HEK293 (cell line): ENCODE data around the gene MT1HL1.

Experiments
- GFI1B ChIP-seq: fragments of 450-650 bp; formaldehyde crosslinking; IDR thresholded peaks from 2 replicates; pipeline ENCODE4 v1.5.1; 2016; ENCODE audit warnings: missing biosample characterization, missing genetic modification characterization
- GLIS2 ChIP-seq: fragments of 450-650 bp; formaldehyde crosslinking; IDR thresholded peaks from 2 replicates; pipeline ENCODE4 v1.5.1; 2016; ENCODE audit warnings: missing biosample characterization, missing genetic modification characterization
- HIC1 ChIP-seq: fragments of 450-650 bp; formaldehyde crosslinking; IDR thresholded peaks from 2 replicates; pipeline ENCODE4 v1.5.1; 2016; ENCODE audit warnings: missing biosample characterization, missing genetic modification characterization
- MYNN ChIP-seq: fragments of 450-650 bp; formaldehyde crosslinking; IDR thresholded peaks from 2 replicates; pipeline ENCODE4 v1.5.1; 2016; ENCODE audit warnings: missing biosample characterization, missing genetic modification characterization, borderline replicate concordance
- OSR2 ChIP-seq: fragments of 450-650 bp; formaldehyde crosslinking; IDR thresholded peaks from 2 replicates; pipeline ENCODE4 v1.5.1; 2016; ENCODE audit warnings: missing biosample characterization, missing genetic modification characterization
- PATZ1 ChIP-seq: fragments of 450-650 bp; formaldehyde crosslinking; IDR thresholded peaks from 2 replicates; pipeline ENCODE4 v1.5.1; 2016; ENCODE audit warnings: missing biosample characterization, missing genetic modification characterization
- TCF7L2 ChIP-seq: IDR thresholded peaks from 2 replicates; pipeline ENCODE4 v1.6.1; 2011; ENCODE audit warnings: low read depth, mild to moderate bottlenecking, inconsistent platforms, low read length, moderate library complexity, borderline replicate concordance
- ZBTB21 ChIP-seq: fragments of 450-650 bp; formaldehyde crosslinking; IDR thresholded peaks from 2 replicates; pipeline ENCODE4 v1.5.1; 2017; ENCODE audit warnings: missing biosample characterization, missing genetic modification characterization
- ZBTB44 ChIP-seq: fragments of 450-650 bp; IDR thresholded peaks from 2 replicates; pipeline ENCODE4 v1.5.1; 2018; ENCODE audit warnings: missing biosample characterization, mild to moderate bottlenecking, missing genetic modification characterization
- ZBTB48 ChIP-seq: fragments of 450-650 bp; formaldehyde crosslinking; IDR thresholded peaks from 2 replicates; pipeline ENCODE4 v1.5.1; 2016; ENCODE audit warnings: missing biosample characterization, missing genetic modification characterization
- ZBTB7A ChIP-seq: fragments of 450-650 bp; formaldehyde crosslinking; IDR thresholded peaks from 2 replicates; pipeline ENCODE4 v1.5.1; 2016; ENCODE audit warnings: low read depth, missing biosample characterization, missing genetic modification characterization
- ZEB2 ChIP-seq: fragments of 450-650 bp; formaldehyde crosslinking; IDR thresholded peaks from 2 replicates; pipeline ENCODE4 v1.5.1; 2016; ENCODE audit warnings: missing biosample characterization, missing genetic modification characterization
- ZIC2 ChIP-seq: fragments of 450-650 bp; formaldehyde crosslinking; IDR thresholded peaks from 2 replicates; pipeline ENCODE4 v1.5.1; 2016; ENCODE audit warnings: missing biosample characterization, missing genetic modification characterization
- ZNF146 ChIP-seq: fragments of 450-650 bp; formaldehyde crosslinking; IDR thresholded peaks from 2 replicates; pipeline ENCODE4 v1.5.1; 2016; ENCODE audit warnings: missing biosample characterization, missing genetic modification characterization
- ZNF24 ChIP-seq: fragments of 450-650 bp; formaldehyde crosslinking; IDR thresholded peaks from 2 replicates; pipeline ENCODE4 v1.5.1; 2016; ENCODE audit warnings: missing biosample characterization, missing genetic modification characterization
- ZNF248 ChIP-seq: fragments of 450-650 bp; formaldehyde crosslinking; IDR thresholded peaks from 2 replicates; pipeline ENCODE4 v1.5.1; 2017; ENCODE audit warnings: missing biosample characterization, missing genetic modification characterization
- ZNF26 ChIP-seq: fragments of 450-650 bp; formaldehyde crosslinking; IDR thresholded peaks from 2 replicates; pipeline ENCODE4 v1.5.1; 2016; ENCODE audit warnings: missing biosample characterization, missing genetic modification characterization
- ZNF266 ChIP-seq: fragments of 450-650 bp; formaldehyde crosslinking; IDR thresholded peaks from 2 replicates; pipeline ENCODE4 v1.5.1; 2016; ENCODE audit warnings: missing biosample characterization, missing genetic modification characterization, low read depth
- ZNF292 ChIP-seq: fragments of 450-650 bp; formaldehyde crosslinking; IDR thresholded peaks from 2 replicates; pipeline ENCODE4 v1.5.1; 2016; ENCODE audit warnings: low read depth, missing biosample characterization, missing genetic modification characterization, borderline replicate concordance
- ZNF311 ChIP-seq: fragments of 450-650 bp; formaldehyde crosslinking; IDR thresholded peaks from 2 replicates; pipeline ENCODE4 v1.5.1; 2017; ENCODE audit warnings: missing biosample characterization, missing genetic modification characterization, borderline replicate concordance
- ZNF335 ChIP-seq: fragments of 450-650 bp; formaldehyde crosslinking; conservative IDR thresholded peaks from 2 replicates; pipeline ENCODE4 v1.5.1; 2016; ENCODE audit warnings: missing biosample characterization, missing genetic modification characterization
- ZNF350 ChIP-seq: fragments of 450-650 bp; formaldehyde crosslinking; IDR thresholded peaks from 2 replicates; pipeline ENCODE4 v1.5.0; 2017; ENCODE audit warnings: missing biosample characterization, mild to moderate bottlenecking, missing genetic modification characterization
- ZNF366 ChIP-seq: fragments of 450-650 bp; formaldehyde crosslinking; conservative IDR thresholded peaks from 2 replicates; pipeline ENCODE4 v1.5.1; 2016; ENCODE audit warnings: missing biosample characterization, missing genetic modification characterization
- ZNF433 ChIP-seq: fragments of 450-650 bp; formaldehyde crosslinking; IDR thresholded peaks from 2 replicates; pipeline ENCODE4 v1.5.1; 2016; ENCODE audit warnings: missing biosample characterization, missing genetic modification characterization, low read depth
- ZNF501 ChIP-seq: fragments of 450-650 bp; formaldehyde crosslinking; IDR thresholded peaks from 2 replicates; pipeline ENCODE4 v1.5.1; 2016; ENCODE audit warnings: missing biosample characterization, missing genetic modification characterization
- ZNF555 ChIP-seq: fragments of 450-650 bp; formaldehyde crosslinking; conservative IDR thresholded peaks from 2 replicates; pipeline ENCODE4 v1.5.1; 2017; ENCODE audit warnings: missing biosample characterization, mild to moderate bottlenecking, missing genetic modification characterization, inconsistent platforms
- ZNF580 ChIP-seq: fragments of 450-650 bp; formaldehyde crosslinking; IDR thresholded peaks from 2 replicates; pipeline ENCODE4 v1.5.1; 2016; ENCODE audit warnings: missing biosample characterization, missing genetic modification characterization
- ZNF600 ChIP-seq: fragments of 450-650 bp; formaldehyde crosslinking; IDR thresholded peaks from 2 replicates; pipeline ENCODE4 v1.5.1; 2016; ENCODE audit warnings: missing biosample characterization, missing genetic modification characterization
- ZNF660 ChIP-seq: fragments of 450-650 bp; IDR thresholded peaks from 2 replicates; pipeline ENCODE4 v1.5.1; 2018; ENCODE audit warnings: missing biosample characterization, mild to moderate bottlenecking, missing genetic modification characterization
- ZNF692 ChIP-seq: fragments of 450-650 bp; formaldehyde crosslinking; IDR thresholded peaks from 2 replicates; pipeline ENCODE4 v1.5.1; 2016; ENCODE audit warnings: missing biosample characterization, missing genetic modification characterization
- ZNF701 ChIP-seq: fragments of 450-650 bp; formaldehyde crosslinking; IDR thresholded peaks from 2 replicates; pipeline ENCODE4 v1.5.1; 2016; ENCODE audit warnings: missing biosample characterization, missing genetic modification characterization
- ZSCAN30 ChIP-seq: fragments of 450-650 bp; IDR thresholded peaks from 2 replicates; pipeline ENCODE4 v1.5.1; 2018; ENCODE audit warnings: missing biosample characterization, mild to moderate bottlenecking, missing genetic modification characterization, moderate library complexity

The MT1HL1 gene

GRCh38 chr1:237032029-237032428, 27.8 kb upstream of the MT1HL1 start (continued):
- TF ChIP-seq ZNF26 (tag by site-specific recombination) (no peak), ZNF335 (tag by site-specific recombination) (peak; percentile 44; the same call in 1 of the 2 replicates), ZBTB44 (tag by site-specific recombination) (no peak), ZNF701 (tag by site-specific recombination) (no peak), ZBTB48 (tag by site-specific recombination) (peak; percentile 87), ZNF433 (no peak), ZBTB7A (tag by site-specific recombination) (no peak), ZNF146 (tag by site-specific recombination) (no peak), ZNF292 (tag by site-specific recombination) (no peak), GLIS2 (tag by site-specific recombination) (peak; percentile 51), ZIC2 (tag by site-specific recombination) (peak; percentile 92), ZSCAN30 (tag by site-specific recombination) (no peak), MYNN (tag by site-specific recombination) (no peak), ZNF366 (tag by site-specific recombination) (no peak), ZNF311 (tag by site-specific recombination) (no peak), ZNF266 (tag by site-specific recombination) (no peak), ZNF501 (no peak), ZNF692 (tag by site-specific recombination) (no peak), PATZ1 (tag by site-specific recombination) (0 out of 2 replicates have a peak, but pooled peaks have one; percentile 30), TCF7L2 (no peak), OSR2 (tag by site-specific recombination) (no peak), ZNF248 (tag by site-specific recombination) (no peak), ZNF660 (tag by site-specific recombination) (peak; percentile 72; the same call in 1 of the 2 replicates), ZNF600 (peak; percentile 92), ZBTB21 (tag by site-specific recombination) (peak; percentile 34; the same call in 1 of the 2 replicates), ZNF580 (tag by site-specific recombination) (no peak), HIC1 (tag by site-specific recombination) (peak; percentile 44; the same call in 1 of the 2 replicates), GFI1B (no peak), ZNF24 (tag by site-specific recombination) (no peak), ZNF555 (tag by site-specific recombination) (no peak), ZNF350 (tag by site-specific recombination) (no peak), ZEB2 (0 out of 2 replicates have a peak, but pooled peaks have one; percentile 36)
